T-helper 9 cell (primary cell): Measurements from ENCODE around the gene ANKRD40.
"Not testable (repeated sequence)": the region's sequence is repeated elsewhere in the genome, so short reads cannot be mapped to it uniquely, and the experiment has no call there.

ENCODE experiments used
- DNase-seq: peaks from one replicate; pipeline ENCODE4 v3.0.0-alpha.2; 2020
- total RNA-seq, 2 donors: gene quantifications; one replicate each; lab custom pipeline; 2026; lab: John Stamatoyannopoulos, UW

The ANKRD40 gene
- total RNA-seq: 51.6 to 73.8 reads per million in 2 donors

- peak; percentile 83 for DNase-seq
Measured at GRCh38 chr17:50707289-50708049, at the start of gene ANKRD40. ANKRD40 (minus strand) TSS chr17:50707914; CDS start chr17:50707654, 260 bp downstream.

GRCh38 chr17:50754521-50754920 lies 46.8 kb upstream of the ANKRD40 start:
- no peak for DNase-seq

GRCh38 chr17:50749245-50749644 lies 41.5 kb upstream of the ANKRD40 start:
- no peak for DNase-seq

- no peak for DNase-seq
Measured at GRCh38 chr17:50745631-50746030, 37.9 kb upstream of the ANKRD40 start.

GRCh38 chr17:50739098-50739497 lies 31.4 kb upstream of the ANKRD40 start:
- DNase-seq: no peak

GRCh38 chr17:50737118-50737698 lies 29.5 kb upstream of the ANKRD40 start:
- no peak for DNase-seq

- DNase-seq: no peak
Measured at GRCh38 chr17:50735287-50735686, 27.6 kb upstream of the ANKRD40 start.

- no peak for DNase-seq
Measured at GRCh38 chr17:50731575-50732460, 24.1 kb upstream of the ANKRD40 start.

GRCh38 chr17:50728881-50729765 lies 21.4 kb upstream of the ANKRD40 start:
- no peak for DNase-seq

GRCh38 chr17:50728112-50728429 lies 20.4 kb upstream of the ANKRD40 start:
- no peak for DNase-seq

- no peak for DNase-seq
Measured at GRCh38 chr17:50725769-50726655, 18.3 kb upstream of the ANKRD40 start.

- not testable (repeated sequence) for DNase-seq
Measured at GRCh38 chr17:50724622-50725021, 16.9 kb upstream of the ANKRD40 start.

GRCh38 chr17:50722746-50723145 lies 15.0 kb upstream of the ANKRD40 start:
- no peak for DNase-seq

GRCh38 chr17:50721194-50722010 lies 13.7 kb upstream of the ANKRD40 start:
- no peak for DNase-seq

GRCh38 chr17:50719924-50720794 lies 12.4 kb upstream of the ANKRD40 start:
- DNase-seq: no peak

- DNase-seq: peak; percentile 86
Measured at GRCh38 chr17:50719144-50719923, 11.6 kb upstream of the ANKRD40 start, which contains the start of gene LUC7L3. LUC7L3 (plus strand) TSS chr17:50719603; CDS start chr17:50719733, 130 bp downstream.

- no peak for DNase-seq
Measured at GRCh38 chr17:50715471-50715870, 7.8 kb upstream of the ANKRD40 start.

- no peak for DNase-seq
Measured at GRCh38 chr17:50712641-50713040, 4.9 kb upstream of the ANKRD40 start.
